GM12892 (cell line): ENCODE results near the gene FAM221A. TPM values are rescaled to one million over a fixed set of nuclear protein-coding genes. Genes with fewer than 3 reads are reported as not detected.

Experiments used
- DNase-seq: peaks from one replicate; pipeline ENCODE4 v3.0.0; 2011; ENCODE audit not compliant: insufficient read length
- FAIRE-seq: peaks from 2 replicates; lab custom pipeline; 2011; peaks lifted over from hg19 to GRCh38; lab: Jason Lieb, UNC
- POLR2A ChIP-seq: IDR thresholded peaks from 2 replicates; pipeline ENCODE4 v1.6.1; 2011; ENCODE audit warnings: low read depth, low read length, control low read depth
- POLR2AphosphoS5 ChIP-seq: IDR thresholded peaks from 2 replicates; pipeline ENCODE4 v1.6.1; 2011; ENCODE audit warnings: low read depth, low read length, control low read depth
- TAF1 ChIP-seq: IDR thresholded peaks from 2 replicates; pipeline ENCODE4 v1.6.1; 2011; ENCODE audit warnings: low read depth, mild to moderate bottlenecking, control low read depth, low read length, borderline replicate concordance
- polyA plus RNA-seq: library from polyadenylated mRNA; unstranded; fragments of >200 nt; gene quantifications from one replicate; pipeline ENCODE4 v1.2.1, GENCODE V29; 2012; ENCODE audit warnings: missing spikeins, inconsistent platforms; ENCODE audit not compliant: missing spikeins

Gene FAM221A, protein sequence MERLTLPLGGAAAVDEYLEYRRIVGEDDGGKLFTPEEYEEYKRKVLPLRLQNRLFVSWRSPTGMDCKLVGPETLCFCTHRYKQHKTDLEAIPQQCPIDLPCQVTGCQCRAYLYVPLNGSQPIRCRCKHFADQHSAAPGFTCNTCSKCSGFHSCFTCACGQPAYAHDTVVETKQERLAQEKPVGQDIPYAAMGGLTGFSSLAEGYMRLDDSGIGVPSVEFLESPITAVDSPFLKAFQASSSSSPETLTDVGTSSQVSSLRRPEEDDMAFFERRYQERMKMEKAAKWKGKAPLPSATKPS
- polyA plus RNA-seq, result 17.6 TPM

GRCh38 chr7:23679898-23680413 is at the start of gene FAM221A:
FAM221A (plus strand) TSS chr7:23680199; CDS start chr7:23680219, 20 bp downstream.
- peak; percentile 68 for DNase-seq
- peak; percentile 97 for FAIRE-seq
- TF ChIP-seq POLR2AphosphoS5 (no peak), TAF1 (no peak), POLR2A (peak; percentile 22; the same call in 1 of the 2 replicates)

DNA sequence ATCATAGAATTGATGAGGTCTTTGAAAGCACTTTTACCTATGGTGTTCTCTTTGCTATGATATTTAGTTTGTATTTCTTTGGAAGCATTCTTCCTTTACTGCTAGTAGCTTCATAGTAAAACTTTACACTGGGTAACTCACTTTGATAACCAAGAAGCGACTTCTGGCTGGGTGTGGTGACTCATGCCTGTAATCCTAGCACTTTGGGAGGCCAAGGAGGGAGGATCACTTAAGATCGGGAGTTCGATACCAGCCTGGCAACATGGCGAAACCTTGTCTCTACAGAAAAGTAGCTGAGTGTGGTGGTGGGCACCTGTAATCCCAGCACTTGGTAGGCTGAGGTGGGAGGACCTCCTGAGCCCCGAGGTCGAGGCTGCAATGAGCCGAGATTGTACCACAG is 46.6 kb upstream of the FAM221A start:
- no peak for FAIRE-seq
- TF ChIP-seq TAF1 (no peak), POLR2A (no peak), POLR2AphosphoS5 (no peak)
- DNase-seq, result no peak

DNA sequence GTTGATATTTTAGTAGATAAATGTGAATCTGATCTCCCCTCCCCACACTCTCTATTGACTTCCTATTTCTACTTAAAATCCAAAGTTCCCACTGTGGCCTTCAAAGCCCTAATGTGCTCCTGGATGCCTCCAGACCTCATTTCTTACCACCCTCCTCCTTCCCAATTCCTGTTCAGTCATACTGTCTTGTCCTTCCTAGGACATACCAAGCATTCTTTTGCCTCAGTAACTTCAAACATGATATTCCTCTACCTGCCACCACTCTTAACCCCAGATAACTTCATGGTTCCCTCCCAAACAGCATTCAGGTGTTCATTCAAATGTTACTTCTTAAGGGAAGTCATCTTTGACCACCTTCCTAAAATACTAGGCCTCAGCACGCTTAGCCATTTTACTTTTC is 34.2 kb upstream of the FAM221A start:
- TF ChIP-seq POLR2AphosphoS5 (no peak), POLR2A (no peak), TAF1 (no peak)
- FAIRE-seq (no peak), DNase-seq (no peak)

DNA sequence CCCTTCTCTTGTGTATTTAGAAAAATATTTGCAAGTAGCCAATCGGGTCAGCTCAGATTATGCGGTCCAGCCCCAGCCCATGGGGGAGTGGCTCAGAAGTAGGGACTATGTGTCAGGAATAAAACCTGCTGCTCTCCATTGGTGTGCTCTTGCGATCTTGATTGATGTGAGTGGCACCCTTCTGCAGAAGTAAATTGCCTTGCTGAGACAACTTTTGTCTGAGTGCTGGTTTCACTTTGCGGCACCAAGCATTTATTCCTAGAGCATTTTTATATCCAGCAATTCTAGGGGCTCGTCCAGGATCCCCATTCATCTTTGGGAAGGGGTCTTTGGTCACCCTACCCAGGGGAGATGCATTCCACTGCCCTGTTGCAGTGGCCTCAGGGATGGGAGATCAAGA is 26.1 kb upstream of the FAM221A start:
- DNase-seq (no peak), FAIRE-seq (no peak)
- no peak for TF ChIP-seq TAF1

DNA sequence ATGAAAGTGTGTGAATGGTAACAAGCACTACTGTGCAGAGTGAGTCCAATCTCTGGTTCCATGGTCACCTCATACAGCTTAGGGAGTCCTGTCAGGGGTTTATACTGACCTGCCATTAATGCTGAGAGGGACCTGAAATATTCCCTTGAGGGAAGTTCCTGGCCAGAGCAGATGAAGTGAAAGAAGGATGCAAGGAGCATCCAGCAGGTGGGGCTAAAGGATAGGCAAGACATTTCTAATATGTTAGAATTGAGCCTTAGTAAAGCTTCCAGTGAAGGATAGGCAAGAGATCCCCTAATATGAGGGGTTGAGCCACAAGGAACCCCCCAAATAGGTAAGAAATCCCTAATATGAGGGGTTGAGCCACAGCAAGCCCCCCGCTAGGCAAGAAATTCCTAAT is 25.5 kb upstream of the FAM221A start:
- FAIRE-seq (no peak), DNase-seq (no peak)
- TF ChIP-seq POLR2AphosphoS5, result no peak
- no peak for TF ChIP-seq TAF1
- TF ChIP-seq POLR2A, result no peak

- FAIRE-seq (no peak), DNase-seq (no peak)
- TF ChIP-seq POLR2A (no peak), TAF1 (no peak), POLR2AphosphoS5 (no peak)
Measured at GRCh38 chr7:23655433-23655832, 24.6 kb upstream of the FAM221A start.

DNA sequence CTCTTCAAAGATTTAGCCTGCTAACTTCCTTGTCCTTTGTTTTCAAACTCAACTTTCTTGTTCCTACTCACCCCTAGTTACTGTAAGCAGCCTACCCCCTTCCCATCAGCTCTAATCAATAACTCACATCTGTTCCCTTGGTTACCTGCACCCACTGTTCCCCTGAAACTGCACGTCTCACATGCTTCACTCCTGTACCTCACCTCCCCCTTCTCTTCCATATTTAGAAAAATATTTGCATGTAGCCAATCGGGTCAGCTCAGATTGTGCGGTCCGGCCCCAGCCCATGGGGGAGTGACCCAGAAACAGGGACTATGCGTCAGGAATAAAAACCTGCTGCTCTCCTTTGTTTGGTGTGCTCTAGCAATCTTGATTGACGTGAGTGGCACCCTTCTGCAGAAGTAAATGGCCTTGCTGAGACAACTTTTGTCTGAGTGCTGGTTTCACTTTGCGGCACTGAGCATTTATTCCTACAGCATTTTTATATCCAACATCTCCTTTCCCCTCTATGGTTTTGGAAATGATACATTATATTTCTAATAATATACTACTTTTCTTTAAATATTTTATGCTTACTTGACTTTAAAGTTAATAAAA is 21.1 kb upstream of the FAM221A start:
- DNase-seq, result no peak
- FAIRE-seq, result no peak
- TF ChIP-seq POLR2AphosphoS5 (no peak), POLR2A (no peak), TAF1 (no peak)

- DNase-seq, result no peak
- TF ChIP-seq POLR2A, result no peak
- no peak for TF ChIP-seq TAF1
- no peak for TF ChIP-seq POLR2AphosphoS5
- FAIRE-seq, result no peak
Measured at GRCh38 chr7:23661385-23661784, 18.6 kb upstream of the FAM221A start.

DNA sequence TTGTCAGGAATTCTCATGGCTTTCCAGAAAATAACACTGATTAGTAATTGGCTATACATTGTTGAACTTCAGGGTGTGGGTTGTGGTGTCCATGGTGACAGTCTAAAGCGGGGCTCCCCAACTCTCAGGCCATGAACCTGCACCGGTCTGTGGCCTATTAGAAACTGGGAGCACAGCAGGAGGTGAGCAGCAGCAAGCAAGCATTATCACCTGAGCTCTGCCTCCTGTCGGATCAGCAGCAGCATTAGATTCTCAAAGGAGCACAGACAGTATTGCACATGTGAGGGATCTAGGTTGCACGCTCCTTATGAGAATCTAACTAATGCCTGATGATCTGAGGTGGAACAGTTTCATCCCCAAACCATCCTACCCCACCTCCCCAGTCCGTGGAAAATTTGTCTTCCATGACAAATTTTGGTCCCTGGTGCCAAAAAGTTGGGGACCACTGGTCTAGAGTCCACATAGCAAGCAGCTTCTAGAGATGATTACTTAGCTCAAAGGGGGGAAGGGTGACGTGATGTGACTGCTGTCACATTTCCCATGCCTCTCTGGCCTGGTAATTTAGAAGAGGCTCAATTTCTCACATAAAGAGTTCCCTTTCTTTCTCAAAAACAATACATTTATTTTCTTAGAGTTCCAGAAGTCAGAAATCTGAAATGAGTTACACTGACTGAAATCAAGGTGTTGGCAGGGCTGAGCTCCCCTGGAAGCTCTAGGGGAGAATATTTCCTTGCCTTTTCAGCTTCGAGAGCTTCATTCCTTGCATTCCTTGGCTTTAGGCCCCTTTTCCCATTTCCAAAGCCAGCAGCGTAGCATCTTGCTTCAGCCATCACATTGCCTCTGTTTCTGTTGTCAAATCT is 17.6 kb upstream of the FAM221A start:
- FAIRE-seq, result no peak
- no peak for DNase-seq
- no peak for TF ChIP-seq POLR2AphosphoS5
- TF ChIP-seq POLR2A, result no peak
- no peak for TF ChIP-seq TAF1

DNA sequence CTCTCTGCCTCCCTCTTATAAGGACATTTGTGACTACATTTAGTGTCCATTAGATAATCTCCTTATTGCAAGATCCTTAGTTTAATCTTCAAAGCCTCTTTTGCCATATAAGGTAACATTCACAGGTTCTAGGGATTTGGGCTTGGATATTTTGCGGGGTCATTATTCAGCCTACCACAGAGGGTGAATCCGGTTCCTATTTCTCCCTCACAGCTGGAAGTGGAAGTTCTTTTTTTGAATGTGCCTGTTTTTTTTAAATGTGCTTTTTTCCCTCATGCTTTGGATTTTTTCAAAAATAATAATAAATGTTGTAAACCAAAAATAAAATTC is 17.1 kb upstream of the FAM221A start:
- no peak for TF ChIP-seq POLR2A
- TF ChIP-seq TAF1, result no peak
- no peak for TF ChIP-seq POLR2AphosphoS5
- FAIRE-seq, result no peak
- no peak for DNase-seq

DNA sequence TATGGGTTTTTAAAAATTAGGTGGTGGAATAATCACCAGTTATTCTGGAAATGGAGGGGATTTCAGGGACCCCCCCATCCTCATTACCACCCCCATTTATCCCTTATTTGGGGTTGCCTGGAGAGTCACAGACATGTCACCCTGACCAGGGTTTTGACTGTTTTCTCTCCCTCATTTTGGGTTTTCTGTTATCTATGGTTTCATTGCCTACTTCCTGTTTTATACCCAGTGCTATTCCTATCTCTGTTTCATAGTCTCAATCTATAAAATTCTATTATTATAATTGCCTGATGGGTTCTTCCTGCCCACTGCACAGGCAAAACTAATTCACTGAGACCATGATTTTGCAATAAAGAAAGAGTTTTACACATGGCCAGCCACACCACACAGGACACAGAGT is 15.9 kb upstream of the FAM221A start:
- TF ChIP-seq TAF1 (no peak), POLR2AphosphoS5 (no peak), POLR2A (no peak)
- DNase-seq (no peak), FAIRE-seq (no peak)
